ENCODE measurements around the gene TSHZ2.

TSHZ2 gene

DNA sequence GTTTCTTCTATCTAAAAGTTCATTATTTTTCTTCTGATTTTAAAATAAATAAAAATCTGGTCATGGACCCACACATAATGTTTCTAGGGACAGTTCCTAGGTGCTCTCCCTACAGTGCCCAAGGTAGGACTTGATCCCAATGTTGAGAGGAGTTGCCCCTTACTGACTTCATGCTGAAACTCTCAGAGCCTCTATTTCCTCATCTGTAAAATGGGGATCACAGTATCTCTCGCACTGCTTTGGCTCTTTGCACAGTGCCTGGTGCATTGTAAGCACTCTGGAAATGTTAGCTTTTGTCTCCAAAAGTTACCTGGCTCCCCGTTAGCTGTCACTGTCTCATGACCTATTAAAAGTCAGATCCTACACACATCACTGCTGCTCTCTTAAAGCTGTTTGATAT, 205.5 kb downstream of the TSHZ2 start:
- no peak for DNase-seq

GRCh38 chr20:53179749-53180148, 207.6 kb downstream of the TSHZ2 start:
- DNase-seq, result no peak

DNA sequence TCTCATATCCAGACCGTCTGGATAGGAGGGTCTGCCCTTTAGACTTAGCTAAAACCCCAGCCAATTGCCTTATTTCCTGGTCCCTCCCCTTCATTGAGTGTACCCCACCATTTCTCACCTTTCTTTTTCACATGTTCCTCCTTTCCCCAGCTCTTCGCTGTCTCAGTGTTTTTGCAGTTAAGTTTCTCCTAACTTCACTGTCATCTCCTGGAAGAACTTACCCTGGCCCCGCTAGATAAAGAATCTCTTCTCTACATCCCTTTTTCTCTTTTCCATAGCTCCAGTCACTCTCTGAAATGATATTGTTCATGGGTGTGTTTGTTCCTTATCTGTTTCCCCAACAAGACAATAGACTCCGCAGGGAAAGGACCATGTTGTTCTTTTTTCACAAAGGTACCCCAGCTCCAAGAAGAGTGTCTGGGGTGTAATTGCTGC, 208.8 kb downstream of the TSHZ2 start:
- no peak for DNase-seq

DNA sequence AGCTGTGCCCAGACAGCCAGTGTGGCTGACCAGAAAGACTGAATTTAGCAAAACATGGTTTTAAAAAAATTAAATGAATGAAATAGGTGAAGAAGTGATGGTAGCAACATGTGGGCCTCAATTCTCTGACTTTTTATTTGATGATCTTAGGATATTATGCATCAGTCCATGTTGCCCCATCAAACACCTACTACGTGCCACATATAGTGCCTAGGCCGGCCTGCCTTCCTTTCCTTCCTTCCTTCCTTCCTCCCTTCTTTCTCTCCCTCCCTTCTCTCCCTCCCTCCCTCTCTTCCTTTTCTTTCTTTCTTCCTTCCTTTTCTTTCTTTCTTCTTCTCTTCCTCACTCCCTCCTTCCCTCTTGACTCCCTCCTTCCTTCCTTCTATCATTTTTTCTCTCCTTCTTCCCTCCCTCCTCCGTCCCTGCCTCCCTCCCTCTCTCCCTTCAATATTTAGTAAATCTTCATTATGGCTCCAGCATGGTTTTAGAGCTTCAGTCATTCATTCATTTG, 209.8 kb downstream of the TSHZ2 start:
- no peak for DNase-seq

DNA sequence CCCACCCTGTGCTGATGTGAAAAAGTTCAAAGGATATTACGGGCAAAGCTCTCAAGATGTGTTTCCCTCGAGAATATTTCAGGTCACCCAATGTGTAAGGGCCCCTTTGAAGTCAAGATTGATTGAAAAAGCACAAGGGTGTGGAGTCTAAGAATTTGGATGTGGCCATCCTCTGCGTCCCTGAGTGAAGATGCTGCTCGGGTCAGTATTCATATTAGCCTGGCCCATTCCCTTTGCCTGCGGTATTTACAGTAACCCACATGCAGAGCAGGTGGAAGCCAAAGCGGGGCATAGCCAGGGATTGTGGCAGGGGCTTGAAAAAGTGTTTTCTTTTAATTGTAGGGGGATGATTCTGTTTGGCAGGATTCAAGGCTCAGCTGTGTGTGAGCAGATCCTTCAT, 211.0 kb downstream of the TSHZ2 start:
- no peak for DNase-seq

GRCh38 chr20:53186635-53187034, 214.5 kb downstream of the TSHZ2 start:
- DNase-seq, result no peak

DNA sequence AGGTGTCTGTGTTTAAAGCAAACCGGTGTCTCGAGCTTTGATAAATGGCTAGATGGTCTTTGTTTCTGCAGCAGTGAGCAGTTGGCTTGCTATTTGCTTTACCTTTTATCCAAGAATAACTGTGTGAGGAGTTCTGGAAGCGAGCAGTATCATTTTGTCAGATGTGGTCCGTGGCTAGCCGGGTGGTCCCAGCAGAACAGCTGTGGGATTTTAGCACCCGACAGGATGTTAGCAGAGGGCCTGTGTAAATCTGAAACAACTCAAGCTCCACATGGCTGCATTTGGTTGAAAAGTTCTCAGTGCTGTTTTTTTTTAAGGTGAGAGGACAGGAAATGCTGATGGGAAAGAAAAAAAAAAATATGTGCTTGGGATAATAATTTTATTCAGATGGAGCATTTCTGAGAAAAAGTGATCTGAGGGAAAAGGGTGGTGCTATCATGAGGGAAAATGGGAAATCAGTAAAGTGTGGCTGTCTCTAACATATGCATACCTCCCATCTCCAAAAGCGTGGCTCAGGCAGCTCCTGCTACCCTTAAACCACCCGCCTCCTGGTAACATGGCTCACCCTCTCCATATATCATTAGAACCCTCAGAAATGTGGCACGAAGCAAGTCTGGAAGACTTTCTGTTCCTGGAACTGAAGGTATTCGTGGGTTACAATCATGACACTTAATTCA, 215.4 kb downstream of the TSHZ2 start:
- no peak for DNase-seq

GRCh38 chr20:53190225-53190624, 218.1 kb downstream of the TSHZ2 start:
- no peak for DNase-seq

GRCh38 chr20:53191957-53192356, 219.8 kb downstream of the TSHZ2 start:
- DNase-seq, result no peak

DNA sequence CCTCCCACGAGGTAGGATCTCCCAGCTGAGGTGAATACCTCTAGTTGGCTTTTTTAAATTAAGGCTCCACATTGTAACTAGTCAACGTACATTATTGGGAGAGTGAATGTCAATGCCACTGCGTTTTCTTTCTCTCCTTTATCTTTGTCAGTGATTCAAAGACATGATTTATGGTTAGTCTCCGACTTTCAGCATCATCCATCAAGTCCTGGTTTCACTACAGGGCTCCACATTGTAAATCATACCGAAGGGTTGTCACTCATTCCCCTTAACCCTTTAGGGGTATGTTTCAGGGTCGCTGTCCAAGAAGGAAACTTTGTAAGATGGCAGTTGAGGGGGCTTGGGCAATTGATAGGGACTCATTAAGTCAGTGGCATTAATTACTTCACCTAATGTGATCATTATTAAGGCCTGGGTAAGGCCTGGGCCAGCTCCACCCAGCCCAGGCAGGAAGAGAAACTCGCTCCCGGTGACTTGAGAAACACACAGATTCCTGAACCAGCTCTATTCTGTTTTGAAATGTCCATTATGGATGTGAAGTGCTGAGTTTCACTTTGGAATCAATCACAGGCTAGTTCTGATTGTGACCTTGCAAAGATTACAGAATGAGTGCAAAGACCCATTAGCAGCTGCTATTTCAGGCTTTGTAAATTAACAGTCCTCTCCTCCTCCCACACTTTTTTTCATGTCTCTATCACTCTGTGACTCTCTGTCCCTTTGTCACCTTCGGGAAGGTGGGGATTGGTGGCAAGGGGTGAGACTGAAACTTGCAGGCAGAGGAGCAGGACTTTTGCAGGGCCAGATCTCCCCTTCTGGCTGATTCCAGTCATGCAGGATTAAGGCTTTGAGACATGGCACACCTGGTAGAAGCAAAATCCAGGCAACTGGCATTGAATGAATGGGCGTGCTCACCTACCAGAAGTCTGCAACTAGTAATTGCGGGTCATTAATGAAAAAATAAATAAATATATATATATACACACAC, 222.4 kb downstream of the TSHZ2 start:
- DNase-seq, result no peak

GRCh38 chr20:53195876-53196610, 223.9 kb downstream of the TSHZ2 start:
- DNase-seq, result no peak

- no peak for DNase-seq
Measured at GRCh38 chr20:53201588-53201987, 229.4 kb downstream of the TSHZ2 start.

DNA sequence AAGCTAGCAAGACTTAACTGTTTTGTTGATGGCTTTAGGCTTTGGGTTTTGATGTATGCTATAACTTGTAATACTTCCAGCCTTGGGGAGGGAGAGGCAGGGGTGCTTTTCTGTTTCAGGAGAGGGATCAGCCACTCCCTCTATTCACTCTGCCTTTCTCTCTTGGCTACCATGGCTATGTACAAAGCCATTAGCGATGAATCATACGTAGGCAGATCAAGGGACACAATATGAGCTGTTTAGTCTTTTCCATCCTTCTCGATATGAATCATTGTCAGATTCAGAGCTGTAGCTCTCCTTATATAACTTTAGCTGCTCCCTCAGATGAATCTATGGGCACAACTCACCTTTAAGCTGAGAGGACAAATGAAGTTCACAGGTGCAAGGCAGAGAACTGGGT, 230.6 kb downstream of the TSHZ2 start:
- peak; percentile 24 for DNase-seq

DNA sequence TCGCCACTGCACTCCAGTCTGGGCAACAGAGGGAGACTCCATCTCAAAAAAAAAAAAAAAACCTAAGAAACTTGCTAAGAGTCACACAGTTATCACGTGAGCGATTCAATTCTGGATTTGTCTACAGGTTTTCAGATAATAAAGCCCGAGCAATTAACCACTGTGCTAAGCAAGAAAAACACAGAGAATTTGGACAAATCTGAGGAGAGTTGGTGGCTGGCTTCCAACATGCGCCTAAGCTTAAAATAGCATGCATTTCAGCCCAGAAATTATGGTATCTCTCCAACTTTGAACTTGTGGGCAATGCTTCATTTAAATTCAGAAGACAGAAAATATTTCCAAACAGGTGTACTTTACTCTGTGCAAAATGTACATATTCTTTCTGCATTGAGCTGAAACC, 232.9 kb downstream of the TSHZ2 start:
- no peak for DNase-seq

DNA sequence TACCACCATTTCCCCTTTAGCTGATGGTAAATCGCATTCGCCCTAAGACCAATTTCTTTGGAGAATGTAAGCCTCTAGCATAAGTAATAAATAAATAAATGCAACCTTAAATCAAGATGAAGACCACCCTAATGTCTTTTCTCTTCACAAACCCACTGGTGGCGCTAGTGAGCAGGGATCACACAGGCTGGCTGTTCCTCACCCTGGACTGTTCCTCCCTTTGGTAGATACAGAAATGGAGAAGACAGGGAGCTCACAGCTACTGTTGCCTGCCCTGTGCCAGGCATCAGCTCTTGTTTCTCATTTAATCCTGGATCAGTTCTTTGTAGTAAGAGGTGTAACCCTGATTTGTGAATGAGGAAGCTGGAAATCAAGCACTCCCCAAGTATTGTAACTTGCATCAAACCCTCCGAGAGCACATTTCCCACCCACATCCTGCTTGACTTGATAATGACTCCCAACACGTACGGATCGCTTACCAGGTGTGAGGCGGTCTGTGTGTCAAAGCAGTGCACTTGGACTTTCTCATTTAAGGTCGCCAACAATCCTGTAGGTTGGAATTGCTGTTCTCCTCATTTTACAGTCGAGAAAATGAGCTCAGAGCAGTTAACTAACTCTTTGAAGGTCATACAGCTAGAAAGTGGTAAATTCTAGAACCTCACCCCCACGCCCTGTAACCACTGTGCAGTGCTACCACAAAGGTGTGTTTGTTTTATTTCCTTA, 236.1 kb downstream of the TSHZ2 start:
- DNase-seq, result no peak

DNA sequence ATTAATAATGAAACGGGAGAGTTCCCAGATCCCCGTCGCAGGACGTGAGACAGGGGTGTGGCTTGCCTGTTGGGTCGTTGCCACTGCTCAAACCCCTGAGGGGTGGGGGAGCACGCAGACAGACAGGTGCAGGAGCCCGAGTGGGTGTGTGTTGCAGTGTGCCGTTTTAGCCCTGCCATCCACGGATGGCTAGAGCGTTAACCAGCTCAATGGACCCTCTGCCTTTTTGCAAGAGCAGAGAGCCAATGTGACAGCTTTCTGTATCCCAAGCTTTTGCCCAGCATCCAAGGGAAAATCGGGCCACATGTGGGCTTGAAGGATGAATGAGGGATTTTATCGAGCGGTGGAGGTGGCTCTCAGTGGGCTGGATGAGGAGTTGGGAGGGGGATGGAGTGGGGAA, 237.9 kb downstream of the TSHZ2 start:
- DNase-seq, result no peak

DNA sequence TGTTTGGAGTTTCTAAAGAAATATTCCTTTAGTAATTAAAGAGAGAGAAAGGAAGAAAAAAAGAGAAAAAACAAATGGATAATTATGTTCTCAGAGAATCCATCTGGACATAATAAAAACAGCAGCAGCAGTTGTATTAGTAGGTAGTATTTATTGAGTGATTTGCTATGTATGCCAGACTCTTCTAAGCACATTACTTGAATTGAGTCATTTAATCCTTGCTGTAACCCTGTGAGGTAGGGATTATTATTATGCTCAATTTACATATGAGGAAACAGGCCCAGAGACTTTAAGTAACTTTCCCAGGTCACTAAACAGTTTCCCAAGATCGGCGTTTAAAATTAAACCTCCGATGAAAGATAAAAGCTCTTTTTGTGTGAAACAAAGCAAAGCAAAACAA, 238.8 kb downstream of the TSHZ2 start:
- DNase-seq, result no peak

GRCh38 chr20:53212018-53212417, 239.9 kb downstream of the TSHZ2 start:
- no peak for DNase-seq

DNA sequence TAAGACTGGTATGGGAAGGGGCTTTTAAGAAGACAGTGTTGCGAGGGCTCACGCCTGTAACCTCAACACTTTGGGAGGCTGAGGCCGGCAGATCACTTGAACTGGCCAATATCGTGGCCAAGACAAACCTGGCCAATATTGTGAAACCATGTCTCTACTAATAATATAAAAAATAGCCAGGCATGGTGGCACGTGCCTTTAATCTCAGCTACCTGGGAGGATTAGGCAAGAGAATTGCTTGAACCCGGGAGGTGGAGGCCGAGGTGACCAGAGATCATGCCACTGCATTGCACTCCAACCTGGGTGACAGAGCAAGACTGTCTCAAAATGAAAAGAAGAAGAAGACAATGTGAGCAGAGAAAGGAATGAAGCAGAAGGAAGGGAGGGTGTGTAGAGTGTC, 242.2 kb downstream of the TSHZ2 start:
- DNase-seq, result no peak

DNA sequence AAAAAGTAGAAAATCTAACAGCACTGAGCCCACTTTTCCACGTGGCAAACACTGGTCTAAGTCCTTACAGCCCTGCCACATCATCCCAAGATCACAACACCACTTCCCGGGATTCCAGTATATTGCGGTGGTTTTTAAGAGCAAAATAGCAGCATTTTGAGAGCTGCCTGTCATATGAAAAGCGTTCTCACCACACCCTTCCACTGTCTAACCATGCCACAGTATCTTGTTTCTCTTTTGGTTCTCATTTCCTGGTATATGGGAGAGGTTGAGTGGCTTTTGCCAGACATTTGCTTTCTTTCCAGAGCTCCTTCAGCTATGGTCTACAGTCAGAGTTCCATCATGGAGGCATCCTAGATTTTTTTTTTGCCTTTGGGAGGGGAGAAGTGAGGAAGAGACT, 243.0 kb downstream of the TSHZ2 start:
- no peak for DNase-seq

DNA sequence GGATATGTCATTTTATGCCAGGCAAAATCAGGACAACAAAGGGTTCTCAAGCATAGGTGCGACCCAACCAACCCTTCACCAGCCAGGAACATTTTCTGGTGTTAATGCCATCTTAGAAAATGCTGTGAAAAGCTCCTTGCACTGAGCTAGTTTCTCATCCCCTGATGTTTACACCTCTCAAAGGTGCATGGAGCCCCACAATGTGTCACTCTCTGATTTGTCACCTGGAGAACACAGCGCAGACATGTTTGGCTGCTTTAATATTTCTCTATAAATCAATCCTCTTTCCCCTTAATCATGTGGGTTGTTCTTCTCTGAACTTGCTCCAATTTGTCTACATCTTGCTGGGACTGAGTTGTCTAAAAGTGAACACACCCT, 244.3 kb downstream of the TSHZ2 start:
- no peak for DNase-seq

DNA sequence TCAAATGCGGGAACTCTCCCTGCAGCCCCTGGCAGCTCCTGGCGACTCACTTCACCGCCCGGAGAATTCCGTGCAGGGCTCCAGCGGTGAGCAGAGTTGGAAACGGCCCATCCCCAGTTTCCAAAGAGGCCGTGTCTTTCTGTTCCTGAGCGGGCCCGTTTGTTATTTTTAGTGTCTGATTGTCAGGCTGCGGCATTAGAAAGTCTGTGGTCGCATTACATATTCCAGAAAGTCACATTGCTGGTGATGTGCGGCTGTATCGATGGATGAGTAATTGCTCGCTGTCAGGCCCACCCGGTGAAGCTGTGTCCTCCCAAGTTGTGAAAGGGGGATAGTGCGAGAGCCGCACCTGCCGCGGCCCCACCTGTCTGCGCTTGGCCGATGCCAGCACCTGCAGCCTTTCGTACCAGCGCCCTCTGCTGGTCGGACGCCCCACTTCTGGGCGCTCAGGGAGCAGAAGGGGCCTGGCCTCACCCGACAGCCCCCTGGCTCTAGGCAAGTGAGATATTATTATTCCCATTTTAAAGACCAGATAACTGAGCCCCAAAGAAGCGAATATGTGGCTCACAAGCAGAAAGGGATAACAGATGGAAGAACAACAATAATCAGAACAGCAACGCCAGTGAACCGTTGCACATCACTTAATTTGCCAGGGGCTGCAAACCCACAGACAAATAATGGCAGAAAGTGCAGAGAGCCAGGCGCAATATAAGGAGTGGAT, 244.9 kb downstream of the TSHZ2 start:
- DNase-seq, result peak; percentile 86
